ENCODE results near the gene KNDC1.

DNA sequence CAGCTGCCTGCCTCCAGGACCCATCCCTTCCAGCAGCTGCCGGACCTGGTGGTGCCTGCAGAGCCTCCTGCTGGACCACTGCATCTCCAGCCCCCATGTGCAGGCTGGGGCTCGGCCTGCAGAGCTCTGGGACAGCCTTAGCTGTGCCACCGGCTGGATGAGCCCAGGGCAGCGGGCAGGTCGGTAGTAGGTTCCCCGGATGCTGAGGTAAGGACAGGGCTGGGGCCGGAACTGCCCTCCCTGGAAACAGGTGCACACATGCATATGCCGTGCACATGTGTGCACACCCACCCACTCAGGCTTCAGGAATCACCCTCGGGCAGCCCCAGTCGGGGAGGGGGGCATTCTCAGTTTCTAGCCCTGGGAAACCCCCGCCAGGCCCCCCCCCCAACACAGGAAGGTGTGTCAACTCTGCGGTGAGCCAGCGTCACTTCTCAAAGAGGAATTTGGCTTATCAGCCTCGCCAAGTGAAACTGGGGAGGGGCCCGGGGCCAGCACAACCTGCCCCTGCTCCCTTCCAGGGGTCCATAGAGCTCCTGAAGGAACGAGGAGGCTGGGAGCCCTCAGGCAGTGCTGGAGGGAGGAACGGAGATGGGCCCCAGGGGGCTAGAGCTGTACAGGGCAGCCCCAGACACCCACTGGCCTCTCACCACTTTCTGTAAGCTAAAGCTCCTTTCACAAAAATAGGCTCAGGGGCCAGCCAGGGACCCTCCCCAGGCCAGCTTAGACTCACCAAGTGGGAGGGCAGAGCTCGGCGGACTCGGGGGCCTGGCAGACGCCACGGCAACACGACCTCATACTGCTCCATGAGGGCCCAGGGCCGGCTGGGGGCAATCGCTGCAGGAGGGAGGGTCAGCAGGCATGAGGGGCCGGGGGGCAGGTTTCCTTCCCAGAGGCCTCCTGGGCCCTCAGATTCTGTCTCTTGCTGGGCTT, 115.0 kb downstream of the KNDC1 start:
- TF ChIP-seq, protein P1, sequence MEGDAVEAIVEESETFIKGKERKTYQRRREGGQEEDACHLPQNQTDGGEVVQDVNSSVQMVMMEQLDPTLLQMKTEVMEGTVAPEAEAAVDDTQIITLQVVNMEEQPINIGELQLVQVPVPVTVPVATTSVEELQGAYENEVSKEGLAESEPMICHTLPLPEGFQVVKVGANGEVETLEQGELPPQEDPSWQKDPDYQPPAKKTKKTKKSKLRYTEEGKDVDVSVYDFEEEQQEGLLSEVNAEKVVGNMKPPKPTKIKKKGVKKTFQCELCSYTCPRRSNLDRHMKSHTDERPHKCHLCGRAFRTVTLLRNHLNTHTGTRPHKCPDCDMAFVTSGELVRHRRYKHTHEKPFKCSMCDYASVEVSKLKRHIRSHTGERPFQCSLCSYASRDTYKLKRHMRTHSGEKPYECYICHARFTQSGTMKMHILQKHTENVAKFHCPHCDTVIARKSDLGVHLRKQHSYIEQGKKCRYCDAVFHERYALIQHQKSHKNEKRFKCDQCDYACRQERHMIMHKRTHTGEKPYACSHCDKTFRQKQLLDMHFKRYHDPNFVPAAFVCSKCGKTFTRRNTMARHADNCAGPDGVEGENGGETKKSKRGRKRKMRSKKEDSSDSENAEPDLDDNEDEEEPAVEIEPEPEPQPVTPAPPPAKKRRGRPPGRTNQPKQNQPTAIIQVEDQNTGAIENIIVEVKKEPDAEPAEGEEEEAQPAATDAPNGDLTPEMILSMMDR (conservative IDR thresholded peaks at IDR 0.05 in 1 of 2, IDR thresholded peaks at IDR 0.05 in 1 of 2; ENCODE audit: extremely low read depth in 1 of 2, insufficient read depth in 1 of 2, low read depth in 1 of 2, low read length in 2 of 2): no peak
- no peak for TF ChIP-seq EZH2 (IDR thresholded peaks at IDR 0.05; ENCODE audit: borderline replicate concordance, low read length)
